GM12878 (cell line): ENCODE data around the gene ABCB4. TPM values are rescaled to one million over a fixed set of nuclear protein-coding genes. Genes with fewer than 3 reads are reported as not detected.
"Not testable (repeated sequence)": the region's sequence is repeated elsewhere in the genome, so short reads cannot be mapped to it uniquely, and the experiment has no call there.

ENCODE experiments used
- ATAC-seq: fragments of 200-7000 bp; cut with Tn5 transposase; 3 replicates; pipeline ENCODE4 v1.9.1; 2020; ENCODE audit warnings: mild to moderate bottlenecking, moderate library complexity
- BruUV-seq: library from RNA; stranded (reverse); fragments of 400-500 nt; replicated peaks from 2 replicates; lab custom pipeline; 2021; lab: Mats Ljungman, UMichigan
- CTCF ChIA-PET: fragments of 300-600 bp; sonication (Branson Sonifier 250); formaldehyde crosslinking; extraction: SDS; loops from one replicate; lab custom pipeline; 2021; ENCODE audit warnings: inconsistent platforms; lab: Yijun Ruan, JAX
- POLR2A ChIA-PET: fragments of 350-600 bp; formaldehyde crosslinking; extraction: SDS; loops from one replicate; lab custom pipeline; 2021; ENCODE audit warnings: inconsistent platforms; lab: Charles Lee
- RAD21 ChIA-PET: fragments of 300-600 bp; sonication (Branson Sonifier 250); formaldehyde crosslinking; loops from one replicate; lab custom pipeline; 2023; ENCODE audit warnings: antibody characterized with exemption; ENCODE audit not compliant: unreplicated experiment; lab: Charles Lee
- SMC1A ChIA-PET: fragments of 300-600 bp; sonication (Branson Sonifier 250); formaldehyde crosslinking; loops from one replicate; lab custom pipeline; 2023; ENCODE audit not compliant: unreplicated experiment, uncharacterized antibody; lab: Charles Lee
- DNase-seq: peaks from one replicate; pipeline ENCODE4 v3.0.0-alpha.2; 2011; ENCODE audit warnings: low read depth, low spot score
- FAIRE-seq: peaks from 3 replicates; lab custom pipeline; 2011; peaks lifted over from hg19 to GRCh38; lab: Jason Lieb, UNC
- H2AFZ ChIP-seq: 2 replicates; pipeline ENCODE4 v1.6.0; 2011; ENCODE audit warnings: low read depth, low read length, control low read depth; ENCODE audit not compliant: control insufficient read depth
- H3K27ac ChIP-seq: 2 replicates; pipeline ENCODE4 v1.5.1; 2011; ENCODE audit warnings: control low read depth; ENCODE audit not compliant: control insufficient read depth, insufficient read depth
- H3K27me3 ChIP-seq, 2 experiments: replicated peaks in 1 of 2; 2 replicates each; pipeline versions ENCODE4 v1.6.0 to v1.6.1; 2011; ENCODE audit warnings: low read length in 1 of 2; ENCODE audit not compliant: control insufficient read depth in 2 of 2, insufficient read depth in 2 of 2
- H3K36me3 ChIP-seq, 2 experiments: 2 replicates each; pipeline ENCODE4 v1.5.1; 2011; ENCODE audit warnings: low read length in 1 of 2; ENCODE audit not compliant: control insufficient read depth in 2 of 2, insufficient read depth in 2 of 2
- H3K4me1 ChIP-seq: 2 replicates; pipeline ENCODE4 v1.6.1; 2011; ENCODE audit warnings: mild to moderate bottlenecking, low read length, moderate library complexity, mixed read lengths; ENCODE audit not compliant: control insufficient read depth, insufficient read depth
- H3K4me2 ChIP-seq: 2 replicates; pipeline ENCODE4 v1.6.0; 2011; ENCODE audit warnings: control low read depth; ENCODE audit not compliant: control insufficient read depth, insufficient read depth
- H3K4me3 ChIP-seq: fragments of 200-600 bp; sonication (generic); 2 replicates; pipeline ENCODE4 v1.5.1; 2016
- H3K79me2 ChIP-seq: 2 replicates; pipeline ENCODE4 v1.6.0; 2011; ENCODE audit warnings: low read length; ENCODE audit not compliant: control insufficient read depth, insufficient read depth
- H3K9ac ChIP-seq: 2 replicates; pipeline ENCODE4 v1.8.0; 2011; ENCODE audit warnings: low read length, control low read depth, mixed read lengths; ENCODE audit not compliant: control insufficient read depth, insufficient read depth
- H3K9me3 ChIP-seq: replicated peaks from 3 replicates; pipeline ENCODE4 v1.5.1; 2011; ENCODE audit warnings: mild to moderate bottlenecking, low read length; ENCODE audit not compliant: control insufficient read depth, insufficient read depth
- H4K20me1 ChIP-seq: 2 replicates; pipeline ENCODE4 v1.6.0; 2011; ENCODE audit not compliant: control insufficient read depth, insufficient read depth
- MTA3 ChIP-seq: IDR thresholded peaks from 2 replicates; pipeline ENCODE4 v1.6.1; 2012; ENCODE audit warnings: low read length, inconsistent platforms, borderline replicate concordance
- SPI1 ChIP-seq: IDR thresholded peaks from 2 replicates; pipeline ENCODE4 v1.6.1; 2011; ENCODE audit warnings: low read depth, mild to moderate bottlenecking, low read length, moderate library complexity, borderline replicate concordance; ENCODE audit not compliant: insufficient read depth
- ZBED1 ChIP-seq: IDR thresholded peaks from 2 replicates; pipeline ENCODE4 v1.6.1; 2016; ENCODE audit warnings: borderline replicate concordance
- WGBS: methylation state at CpG from one replicate; pipeline ENCODE4 v1.1.6; 2016; ENCODE audit warnings: low lambda C conversion rate; ENCODE audit not compliant: insufficient replicate concordance, insufficient coverage; ENCODE audit errors: missing lambda C conversion rate; 5-methylcytosine and 5-hydroxymethylcytosine counted together
- in situ Hi-C: fragments of 300-500 bp; cut with MboI; formaldehyde crosslinking; loops from 9 replicates; pipeline ENCODE4 v1.14.3; 2018; ENCODE audit warnings: mixed read lengths
- intact Hi-C: fragments of 100-400 bp; cut with micrococcal nuclease; formaldehyde crosslinking; loops from one replicate; pipeline ENCODE4 v1.14.2; 2022; ENCODE audit not compliant: unreplicated experiment
- polyA plus RNA-seq, 11 experiments: library from polyadenylated mRNA; depleted of rRNA in 4 of 11; unstranded in 6 of 11; stranded (reverse) in 5 of 11; fragments of >200 nt; fragmentation: Nextera tagmentation in 4 of 11; fragmentation: Illumina TruSeq in 1 of 11; extraction: Ambion mirVana in 4 of 11; extraction: Trizol in 1 of 11; gene quantifications; 1 replicate in 1 of 11; 2 replicates in 10 of 11; pipeline versions ENCODE4 v1.2.1 to v1.2.3, GENCODE V29; 2011 to 2016; ENCODE audit warnings: inconsistent platforms in 2 of 11, missing spikeins in 2 of 11, low read depth in 1 of 11
- total RNA-seq, 4 experiments: library from RNA; depleted of rRNA in 3 of 4; stranded (reverse); fragments of >200 nt in 3 of 4; fragmentation: Illumina TruSeq in 1 of 4; extraction: Trizol in 1 of 4; gene quantifications; 2 replicates each; pipeline versions ENCODE4 v1.2.1 to v1.2.3, GENCODE V29; 2013 to 2021

ABCB4 gene
- total and polyA plus RNA-seq, 10 of the 15 experiments (the other 5 are each of a cell fraction or from before 2014, with no cell fraction given) = 1.9 to 8.3 (median 4.4) TPM

GRCh38 chr7:87463982-87464381 is 11.5 kb downstream of the ABCB4 start:
- ChIA-PET SMC1A (interaction anchor here (0.7 to 1.4 kb wide), 2 partner anchors 10 to 30 kb away, joined by 3 to 6 read pairs; no protein-coding TSS in a partner anchor), CTCF (interaction anchor here (1.0 to 1.2 kb wide), 2 partner anchors 48 to 145 kb away, joined by 3 read pairs; no protein-coding TSS in a partner anchor), POLR2A (no interaction called here), RAD21 (interaction anchor here (0.5 to 0.7 kb wide), 2 partner anchors 30 to 48 kb away, joined by 3 read pairs; no protein-coding TSS in a partner anchor)
- Histone ChIP-seq H3K9me3 (no peaks in the 10 kb centered on the region), H3K4me1 (no peaks in the 10 kb centered on the region), H3K9ac (no peak overlapping the region), H3K79me2 (no peaks in the 10 kb centered on the region), H3K36me3 (no peaks in the 10 kb centered on the region), H3K27ac (no peak overlapping the region), H3K4me3 (no peak overlapping the region), H2AFZ (no peak overlapping the region), H3K4me2 (no peak overlapping the region), H4K20me1 (no peaks in the 10 kb centered on the region), H3K27me3 (no peaks in the 10 kb centered on the region)
- 65% methylated on average over 2 of the region's 2 CpGs for WGBS
- no peak for FAIRE-seq
- no peak for ATAC-seq
- in situ Hi-C loops (no loop called here), intact Hi-C loops (no loop called here)
- TF ChIP-seq ZBED1 (no peak), MTA3 (no peak), SPI1 (no peak)
- no peak for DNase-seq
- no TSS peak for BruUV-seq

GRCh38 chr7:87460444-87460843 is 15.0 kb downstream of the ABCB4 start:
- DNase-seq, H3K4me3 ChIP-seq, H3K79me2 ChIP-seq, H2AFZ ChIP-seq, H3K4me1 ChIP-seq, H3K9me3 ChIP-seq, H3K27ac ChIP-seq, BruUV-seq, H3K36me3 ChIP-seq, H3K4me2 ChIP-seq, in situ Hi-C loops, H4K20me1 ChIP-seq, RAD21 ChIA-PET, FAIRE-seq, H3K27me3 ChIP-seq, ATAC-seq, H3K9ac ChIP-seq, intact Hi-C loops: not testable (repeated sequence)
- 65% methylated on average over 3 of the region's 3 CpGs for WGBS
- ChIA-PET CTCF (interaction anchor here (0.9 kb wide), 1 partner anchor 14 kb away, joined by 3 read pairs; no protein-coding TSS in a partner anchor), SMC1A (interaction anchor here (0.7 to 1.0 kb wide), 2 partner anchors 11 to 12 kb away, joined by 3 read pairs; no protein-coding TSS in a partner anchor), POLR2A (interaction anchor here (0.6 kb wide), 1 partner anchor 98 kb away, joined by 5 read pairs; no protein-coding TSS in a partner anchor)
